Endothelial cell (in vitro differentiated cells): Measurements from ENCODE around the gene CYP4B1. TPM values are rescaled to one million over a fixed set of nuclear protein-coding genes. Genes with fewer than 3 reads are reported as not detected.
A peak's percentile ranks its signal among the peaks of the same experiment; 100 is the strongest.
"Not testable (repeated sequence)": the region's sequence is repeated elsewhere in the genome, so short reads cannot be mapped to it uniquely, and the experiment has no call there.

Source experiments
- DNase-seq: peaks from one replicate; pipeline ENCODE4 v3.0.0; 2021; ENCODE audit warnings: low spot score
- H3K27ac Mint-ChIP-seq: one replicate; pipeline ENCODE4 v1.8.0; 2021; ENCODE audit warnings: mixed read lengths, inconsistent platforms; ENCODE audit not compliant: unreplicated experiment
- H3K27me3 Mint-ChIP-seq: one replicate; pipeline ENCODE4 v1.8.0; 2021; ENCODE audit warnings: mild to moderate bottlenecking, moderate library complexity, mixed read lengths, inconsistent platforms; ENCODE audit not compliant: unreplicated experiment
- H3K36me3 Mint-ChIP-seq: one replicate; pipeline ENCODE4 v1.8.0; 2021; ENCODE audit warnings: mild to moderate bottlenecking, low read depth, mixed read lengths, inconsistent platforms; ENCODE audit not compliant: unreplicated experiment
- H3K4me1 Mint-ChIP-seq: one replicate; pipeline ENCODE4 v1.8.0; 2021; ENCODE audit warnings: mild to moderate bottlenecking, mixed read lengths, inconsistent platforms; ENCODE audit not compliant: unreplicated experiment
- H3K4me3 Mint-ChIP-seq: one replicate; pipeline ENCODE4 v1.8.0; 2021; ENCODE audit warnings: mild to moderate bottlenecking, mixed read lengths, inconsistent platforms; ENCODE audit not compliant: unreplicated experiment
- H3K9me3 Mint-ChIP-seq: one replicate; pipeline ENCODE4 v1.8.0; 2021; ENCODE audit warnings: mixed read lengths, inconsistent platforms; ENCODE audit not compliant: unreplicated experiment
- total RNA-seq: library from RNA; stranded (reverse); fragmentation: NEBNext Ultra II Directional; extraction: Animal tissue kit (Norgen Biotek cat#: 25700); gene quantifications from one replicate; pipeline ENCODE4 v1.2.1, GENCODE V29; 2021; ENCODE audit not compliant: unreplicated experiment
- TF ChIP-seq, protein P1 (sequence below): fragments of 200-600 bp; sonication (generic); IDR thresholded peaks from one replicate; pipeline ENCODE4 v1.5.0; 2021; ENCODE audit warnings: antibody characterized with exemption; ENCODE audit not compliant: unreplicated experiment

The CYP4B1 gene
- total RNA-seq, 1 donor from 2014 or later: not detected

DNA sequence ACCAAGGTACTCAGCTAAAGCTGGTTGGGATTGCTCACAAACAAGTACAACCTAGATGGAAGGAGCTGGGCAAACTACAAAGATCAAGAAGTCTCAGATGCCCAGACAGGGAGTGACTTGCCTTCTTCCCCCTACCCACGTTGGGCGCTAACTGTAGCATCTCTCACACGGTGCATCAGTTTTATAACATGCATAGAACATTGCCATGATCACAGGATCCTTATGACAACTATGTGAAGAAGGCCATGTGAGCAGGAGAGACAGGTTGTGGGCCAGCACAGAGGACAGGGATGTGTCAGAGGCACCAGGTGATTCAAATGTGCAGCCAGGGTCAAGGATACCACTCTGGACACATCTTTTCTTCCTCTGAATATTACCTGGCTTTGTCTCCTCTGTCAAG is 28.3 kb upstream of the CYP4B1 start:
- Mint-ChIP-seq H3K9me3 (peaks cover 18% of the 10 kb centered on the region), H3K4me3 (peak overlapping the region; percentile 51), H3K36me3 (peaks cover 11% of the 10 kb centered on the region), H3K27ac (no peak overlapping the region), H3K4me1 (no peaks in the 10 kb centered on the region), H3K27me3 (no peaks in the 10 kb centered on the region)
- TF ChIP-seq, protein P1, sequence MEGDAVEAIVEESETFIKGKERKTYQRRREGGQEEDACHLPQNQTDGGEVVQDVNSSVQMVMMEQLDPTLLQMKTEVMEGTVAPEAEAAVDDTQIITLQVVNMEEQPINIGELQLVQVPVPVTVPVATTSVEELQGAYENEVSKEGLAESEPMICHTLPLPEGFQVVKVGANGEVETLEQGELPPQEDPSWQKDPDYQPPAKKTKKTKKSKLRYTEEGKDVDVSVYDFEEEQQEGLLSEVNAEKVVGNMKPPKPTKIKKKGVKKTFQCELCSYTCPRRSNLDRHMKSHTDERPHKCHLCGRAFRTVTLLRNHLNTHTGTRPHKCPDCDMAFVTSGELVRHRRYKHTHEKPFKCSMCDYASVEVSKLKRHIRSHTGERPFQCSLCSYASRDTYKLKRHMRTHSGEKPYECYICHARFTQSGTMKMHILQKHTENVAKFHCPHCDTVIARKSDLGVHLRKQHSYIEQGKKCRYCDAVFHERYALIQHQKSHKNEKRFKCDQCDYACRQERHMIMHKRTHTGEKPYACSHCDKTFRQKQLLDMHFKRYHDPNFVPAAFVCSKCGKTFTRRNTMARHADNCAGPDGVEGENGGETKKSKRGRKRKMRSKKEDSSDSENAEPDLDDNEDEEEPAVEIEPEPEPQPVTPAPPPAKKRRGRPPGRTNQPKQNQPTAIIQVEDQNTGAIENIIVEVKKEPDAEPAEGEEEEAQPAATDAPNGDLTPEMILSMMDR: no peak
- DNase-seq: no peak

GRCh38 chr1:46772571-46772970 is 26.3 kb upstream of the CYP4B1 start:
- TF ChIP-seq, protein P1: no peak
- H3K4me1 Mint-ChIP-seq: no peaks in the 10 kb centered on the region
- no peaks in the 10 kb centered on the region for H3K27me3 Mint-ChIP-seq
- H3K27ac Mint-ChIP-seq: no peak overlapping the region
- peaks cover 11% of the 10 kb centered on the region for H3K36me3 Mint-ChIP-seq
- peaks cover 18% of the 10 kb centered on the region for H3K9me3 Mint-ChIP-seq
- H3K4me3 Mint-ChIP-seq: no peak overlapping the region
- no peak for DNase-seq

- H3K4me3 Mint-ChIP-seq: no peak overlapping the region
- H3K36me3 Mint-ChIP-seq: peaks cover 11% of the 10 kb centered on the region
- no peaks in the 10 kb centered on the region for H3K27me3 Mint-ChIP-seq
- H3K4me1 Mint-ChIP-seq: no peaks in the 10 kb centered on the region
- H3K27ac Mint-ChIP-seq: no peak overlapping the region
- DNase-seq: no peak
- H3K9me3 Mint-ChIP-seq: peaks cover 18% of the 10 kb centered on the region
- TF ChIP-seq, protein P1: no peak
Observed at GRCh38 chr1:46774297-46774696, 24.5 kb upstream of the CYP4B1 start.

GRCh38 chr1:46778456-46778855 is 20.4 kb upstream of the CYP4B1 start:
- DNase-seq, H3K27ac Mint-ChIP-seq, H3K36me3 Mint-ChIP-seq, H3K27me3 Mint-ChIP-seq, H3K4me3 Mint-ChIP-seq, H3K9me3 Mint-ChIP-seq, H3K4me1 Mint-ChIP-seq: not testable (repeated sequence)

DNA sequence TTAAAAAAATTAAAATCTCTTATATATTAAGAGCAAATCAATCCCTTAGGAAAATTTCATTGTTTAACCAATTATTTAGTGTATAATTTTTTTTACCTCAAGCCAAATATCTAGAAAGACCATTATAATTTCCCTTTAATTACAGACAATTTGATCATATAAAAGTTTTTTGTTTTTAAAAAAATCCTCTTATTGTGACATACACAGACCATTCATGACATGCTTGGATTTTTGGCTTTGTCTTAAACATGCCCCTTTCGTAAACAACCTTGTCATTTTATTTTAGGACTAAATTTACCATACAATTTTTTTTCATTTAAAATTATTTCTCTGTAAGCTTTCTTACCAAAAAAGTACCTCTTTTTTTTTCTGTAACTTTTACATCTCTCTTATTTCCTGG is 14.2 kb upstream of the CYP4B1 start:
- Mint-ChIP-seq H3K4me3 (no peak overlapping the region), H3K27ac (no peak overlapping the region), H3K36me3 (peaks cover 4% of the 10 kb centered on the region), H3K4me1 (peaks cover 9% of the 10 kb centered on the region), H3K9me3 (peaks cover 8% of the 10 kb centered on the region), H3K27me3 (peaks cover 6% of the 10 kb centered on the region)
- TF ChIP-seq, protein P1: no peak
- no peak for DNase-seq

DNA sequence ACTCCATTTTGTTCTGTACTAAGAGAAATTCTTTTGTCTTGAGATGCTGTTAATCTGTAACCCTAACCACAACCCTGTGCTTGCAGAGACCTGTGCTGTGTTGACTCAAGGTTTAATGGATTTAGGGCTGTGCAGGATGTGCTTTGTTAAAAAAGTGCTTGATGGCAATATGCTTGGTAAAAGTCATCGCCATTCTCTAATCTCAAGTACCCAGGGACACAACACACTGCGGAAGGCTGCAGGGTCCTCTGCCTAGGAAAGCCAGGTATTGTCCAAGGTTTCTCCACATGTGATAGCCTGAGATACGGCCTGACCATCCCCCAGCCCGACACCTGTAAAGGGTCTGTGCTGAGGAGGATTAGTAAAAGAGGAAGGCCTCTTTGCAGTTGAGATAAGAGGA is 10.2 kb upstream of the CYP4B1 start:
- DNase-seq, H3K27me3 Mint-ChIP-seq: not testable (repeated sequence)

More for the DNA sequence above, 10.2 kb upstream of the CYP4B1 start:
- not testable (repeated sequence) for H3K4me1 Mint-ChIP-seq, H3K27ac Mint-ChIP-seq, H3K4me3 Mint-ChIP-seq, H3K9me3 Mint-ChIP-seq
- H3K36me3 Mint-ChIP-seq: peaks cover 13% of the 10 kb centered on the region
